Panc1 (cell line): ENCODE measurements around the gene RILPL1.
"Not testable (repeated sequence)": the region's sequence is repeated elsewhere in the genome, so short reads cannot be mapped to it uniquely, and the experiment has no call there.

Source experiments
- CTCF ChIP-seq: fragments of 450-650 bp; IDR thresholded peaks from 2 replicates; pipeline ENCODE4 v1.5.1; 2017; ENCODE audit warnings: mild to moderate bottlenecking
- TF ChIP-seq, protein P1 (sequence below), 2 experiments: IDR thresholded peaks; 2 replicates each; pipeline ENCODE4 v1.6.1; 2011 to 2012; ENCODE audit warnings: low read depth in 2 of 2, control low read depth in 1 of 2, low read length in 1 of 2, mild to moderate bottlenecking in 1 of 2, moderate library complexity in 1 of 2; ENCODE audit not compliant: insufficient read depth in 1 of 2

GRCh38 chr12:123514582-123515221 lies 18.8 kb downstream of the RILPL1 start:
- not testable (repeated sequence) for TF ChIP-seq CTCF
- TF ChIP-seq, protein P1, sequence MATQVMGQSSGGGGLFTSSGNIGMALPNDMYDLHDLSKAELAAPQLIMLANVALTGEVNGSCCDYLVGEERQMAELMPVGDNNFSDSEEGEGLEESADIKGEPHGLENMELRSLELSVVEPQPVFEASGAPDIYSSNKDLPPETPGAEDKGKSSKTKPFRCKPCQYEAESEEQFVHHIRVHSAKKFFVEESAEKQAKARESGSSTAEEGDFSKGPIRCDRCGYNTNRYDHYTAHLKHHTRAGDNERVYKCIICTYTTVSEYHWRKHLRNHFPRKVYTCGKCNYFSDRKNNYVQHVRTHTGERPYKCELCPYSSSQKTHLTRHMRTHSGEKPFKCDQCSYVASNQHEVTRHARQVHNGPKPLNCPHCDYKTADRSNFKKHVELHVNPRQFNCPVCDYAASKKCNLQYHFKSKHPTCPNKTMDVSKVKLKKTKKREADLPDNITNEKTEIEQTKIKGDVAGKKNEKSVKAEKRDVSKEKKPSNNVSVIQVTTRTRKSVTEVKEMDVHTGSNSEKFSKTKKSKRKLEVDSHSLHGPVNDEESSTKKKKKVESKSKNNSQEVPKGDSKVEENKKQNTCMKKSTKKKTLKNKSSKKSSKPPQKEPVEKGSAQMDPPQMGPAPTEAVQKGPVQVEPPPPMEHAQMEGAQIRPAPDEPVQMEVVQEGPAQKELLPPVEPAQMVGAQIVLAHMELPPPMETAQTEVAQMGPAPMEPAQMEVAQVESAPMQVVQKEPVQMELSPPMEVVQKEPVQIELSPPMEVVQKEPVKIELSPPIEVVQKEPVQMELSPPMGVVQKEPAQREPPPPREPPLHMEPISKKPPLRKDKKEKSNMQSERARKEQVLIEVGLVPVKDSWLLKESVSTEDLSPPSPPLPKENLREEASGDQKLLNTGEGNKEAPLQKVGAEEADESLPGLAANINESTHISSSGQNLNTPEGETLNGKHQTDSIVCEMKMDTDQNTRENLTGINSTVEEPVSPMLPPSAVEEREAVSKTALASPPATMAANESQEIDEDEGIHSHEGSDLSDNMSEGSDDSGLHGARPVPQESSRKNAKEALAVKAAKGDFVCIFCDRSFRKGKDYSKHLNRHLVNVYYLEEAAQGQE (IDR thresholded peaks at IDR 0.05; ENCODE audit: insufficient read depth in 1 of 2, low read depth in 2 of 2, low read length in 1 of 2), result not testable (repeated sequence)
